AG09309 (cell line): ENCODE data around the gene LBH.

Source experiments
- DNase-seq: peaks from one replicate; pipeline ENCODE4 v3.0.0-alpha.2; 2010; ENCODE audit warnings: low read depth
- H3K4me3 ChIP-seq: 2 replicates; pipeline ENCODE4 v1.5.1; 2011; ENCODE audit warnings: mild to moderate bottlenecking, low read depth, low read length, moderate library complexity; ENCODE audit not compliant: control insufficient read depth
- TF ChIP-seq, protein P1 (sequence below): IDR thresholded peaks from 2 replicates; pipeline ENCODE4 v1.5.1; 2011; ENCODE audit warnings: mild to moderate bottlenecking, low read depth, low read length, inconsistent platforms; ENCODE audit not compliant: insufficient read depth, control insufficient read depth; ENCODE audit errors: missing control alignments

Gene LBH

DNA sequence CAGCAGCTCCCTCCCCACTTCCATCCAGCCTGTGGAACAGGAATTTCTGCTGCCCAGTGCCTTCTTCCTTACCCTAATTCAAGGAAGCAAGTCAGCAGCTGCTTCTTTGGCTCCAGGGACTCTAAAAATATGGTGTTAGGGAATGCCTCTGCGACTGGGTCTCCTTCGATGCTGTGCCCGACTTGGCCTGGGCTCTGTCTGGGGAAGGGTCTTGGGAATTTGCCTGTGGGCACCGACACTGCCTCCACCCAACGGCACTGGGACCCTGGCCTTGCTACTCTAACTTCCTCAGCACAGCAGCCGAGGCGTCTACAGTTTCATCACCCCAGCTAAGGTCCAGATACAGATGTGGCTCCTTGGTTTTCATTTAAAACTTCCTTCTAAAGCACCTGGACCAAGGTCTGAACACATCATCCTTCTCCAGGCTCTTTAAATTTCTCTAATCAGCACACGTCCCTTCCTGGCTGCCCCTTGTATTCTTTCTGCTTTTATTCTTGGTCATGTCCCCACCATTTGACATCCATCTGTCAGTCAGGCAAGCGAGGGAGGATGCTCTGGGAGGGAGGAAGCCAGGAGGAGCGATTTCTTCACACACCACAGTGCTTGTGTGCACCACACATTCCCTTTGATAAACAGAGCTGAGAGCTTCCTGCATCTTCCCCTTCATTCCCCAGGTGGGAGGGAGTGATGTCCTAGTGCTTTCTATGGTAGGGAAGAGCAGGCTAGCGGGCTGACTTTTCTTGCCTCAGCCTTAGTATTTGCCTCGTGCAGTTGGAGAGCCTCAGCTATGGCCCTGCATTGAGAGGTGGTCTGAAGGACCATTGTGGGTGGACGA lies 6.8 kb downstream of the LBH start:
- TF ChIP-seq, protein P1, sequence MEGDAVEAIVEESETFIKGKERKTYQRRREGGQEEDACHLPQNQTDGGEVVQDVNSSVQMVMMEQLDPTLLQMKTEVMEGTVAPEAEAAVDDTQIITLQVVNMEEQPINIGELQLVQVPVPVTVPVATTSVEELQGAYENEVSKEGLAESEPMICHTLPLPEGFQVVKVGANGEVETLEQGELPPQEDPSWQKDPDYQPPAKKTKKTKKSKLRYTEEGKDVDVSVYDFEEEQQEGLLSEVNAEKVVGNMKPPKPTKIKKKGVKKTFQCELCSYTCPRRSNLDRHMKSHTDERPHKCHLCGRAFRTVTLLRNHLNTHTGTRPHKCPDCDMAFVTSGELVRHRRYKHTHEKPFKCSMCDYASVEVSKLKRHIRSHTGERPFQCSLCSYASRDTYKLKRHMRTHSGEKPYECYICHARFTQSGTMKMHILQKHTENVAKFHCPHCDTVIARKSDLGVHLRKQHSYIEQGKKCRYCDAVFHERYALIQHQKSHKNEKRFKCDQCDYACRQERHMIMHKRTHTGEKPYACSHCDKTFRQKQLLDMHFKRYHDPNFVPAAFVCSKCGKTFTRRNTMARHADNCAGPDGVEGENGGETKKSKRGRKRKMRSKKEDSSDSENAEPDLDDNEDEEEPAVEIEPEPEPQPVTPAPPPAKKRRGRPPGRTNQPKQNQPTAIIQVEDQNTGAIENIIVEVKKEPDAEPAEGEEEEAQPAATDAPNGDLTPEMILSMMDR, result no peak
- H3K4me3 ChIP-seq, result no peak overlapping the region
- no peak for DNase-seq

DNA sequence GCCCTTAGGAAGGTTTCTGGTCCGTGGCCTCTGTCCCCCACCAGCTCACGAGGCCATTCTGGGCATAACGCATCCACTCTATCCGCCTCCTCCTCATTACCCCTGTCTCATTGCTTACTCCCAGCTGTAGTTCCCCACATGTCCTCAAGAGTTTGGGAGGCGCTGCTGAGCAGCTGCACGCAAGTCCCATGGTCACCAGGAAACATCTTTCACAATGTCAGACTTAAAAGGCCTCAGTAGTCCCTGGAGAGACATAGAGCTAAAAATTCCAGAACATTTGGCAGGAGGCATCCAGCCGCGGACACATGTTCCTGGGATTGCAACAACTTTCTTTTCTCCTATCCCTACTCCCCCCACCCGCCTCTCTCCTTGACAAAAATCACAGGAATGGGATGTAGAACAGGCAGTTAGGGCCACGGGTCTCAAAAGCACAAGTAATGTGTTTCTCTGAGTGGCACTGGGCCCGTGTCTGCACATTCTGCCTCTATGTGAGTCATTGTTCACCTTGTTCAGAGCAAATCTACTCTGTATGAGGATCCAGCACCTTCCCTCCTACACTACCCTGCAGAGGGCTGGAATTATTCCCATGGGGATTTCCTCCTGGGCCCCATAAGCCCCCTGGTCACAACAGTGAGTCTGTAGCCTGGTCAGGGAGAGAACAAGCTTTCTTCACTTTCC lies 8.1 kb downstream of the LBH start:
- TF ChIP-seq, protein P1, result peak; percentile 85
- no peak overlapping the region for H3K4me3 ChIP-seq
- no peak for DNase-seq

DNA sequence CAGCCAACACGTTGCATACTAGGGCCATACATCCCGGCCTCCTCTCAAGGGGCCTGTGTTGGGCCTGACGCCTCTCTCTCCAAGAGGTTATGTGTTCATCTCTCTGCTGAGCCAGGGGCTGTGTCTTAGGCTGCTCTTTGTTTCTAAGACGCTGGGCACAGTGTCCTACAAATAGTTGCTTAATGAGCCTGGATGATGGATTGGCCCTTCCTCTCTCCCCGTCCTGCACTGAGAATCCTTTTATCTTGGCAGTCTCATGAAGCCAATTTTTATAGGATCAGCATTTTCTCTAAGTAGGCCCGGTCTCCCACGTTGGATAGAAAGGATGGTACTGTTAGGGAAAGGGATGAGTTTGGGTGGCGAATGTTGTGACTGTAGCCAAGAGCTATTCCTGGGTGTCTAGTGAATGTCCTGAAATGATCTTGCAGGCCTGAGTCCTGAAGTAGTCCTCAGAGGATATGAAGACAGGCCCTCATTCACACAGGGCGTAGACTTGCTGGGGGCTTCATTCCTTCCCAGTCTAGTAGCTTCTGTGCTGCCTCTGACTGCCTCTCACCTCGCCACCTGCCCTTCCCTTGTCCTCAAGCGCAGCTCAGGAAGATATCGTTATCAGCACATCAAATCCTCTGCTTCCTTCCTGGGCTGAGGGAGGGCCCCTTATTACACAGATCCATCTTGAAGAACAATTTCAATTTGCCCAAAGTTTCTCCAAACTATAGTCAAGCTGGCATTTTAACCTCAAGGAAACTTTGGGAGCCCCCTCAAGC lies 8.8 kb downstream of the LBH start:
- TF ChIP-seq, protein P1, result no peak
- H3K4me3 ChIP-seq, result no peak overlapping the region
- no peak for DNase-seq

DNA sequence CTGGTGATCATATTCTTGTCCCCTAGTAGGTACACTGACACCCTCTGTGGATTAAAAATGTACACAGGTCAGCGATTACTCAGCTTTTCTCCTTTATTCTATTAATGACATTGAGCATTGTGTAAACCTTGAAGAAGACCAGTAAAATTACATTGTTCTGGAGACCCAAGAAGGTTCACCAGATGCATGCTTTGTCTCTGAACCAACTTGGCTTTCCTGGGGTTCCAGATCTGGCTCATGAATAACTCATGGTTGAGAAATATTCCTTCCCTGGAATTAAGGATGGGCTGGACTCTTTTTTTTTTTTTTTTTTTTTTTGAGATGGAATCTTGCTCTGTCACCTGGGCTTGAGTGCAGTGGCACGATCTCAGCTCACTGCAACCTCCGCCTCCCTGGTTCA lies 11.9 kb downstream of the LBH start:
- TF ChIP-seq, protein P1, result no peak
- no peak overlapping the region for H3K4me3 ChIP-seq
- no peak for DNase-seq

DNA sequence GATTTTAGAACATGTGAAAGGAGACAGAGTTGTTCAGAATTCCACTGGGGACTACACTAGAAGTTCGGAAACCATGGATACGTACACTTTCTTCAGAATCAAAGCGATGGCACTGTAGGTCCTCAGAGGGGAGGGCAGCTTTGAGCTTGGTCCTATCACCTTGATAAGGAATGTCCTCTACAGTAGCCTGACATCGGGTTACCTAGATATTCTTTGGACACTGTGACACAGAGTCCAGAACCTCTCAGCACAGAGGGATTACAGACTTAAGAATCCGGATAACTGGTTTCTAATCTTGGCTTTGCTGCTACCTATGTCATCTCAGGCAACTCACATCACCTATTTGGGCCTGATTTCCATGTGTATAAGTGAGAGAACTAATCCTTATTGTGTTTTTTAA lies 14.0 kb downstream of the LBH start:
- H3K4me3 ChIP-seq, result no peak overlapping the region
- no peak for DNase-seq
- TF ChIP-seq, protein P1, result no peak

DNA sequence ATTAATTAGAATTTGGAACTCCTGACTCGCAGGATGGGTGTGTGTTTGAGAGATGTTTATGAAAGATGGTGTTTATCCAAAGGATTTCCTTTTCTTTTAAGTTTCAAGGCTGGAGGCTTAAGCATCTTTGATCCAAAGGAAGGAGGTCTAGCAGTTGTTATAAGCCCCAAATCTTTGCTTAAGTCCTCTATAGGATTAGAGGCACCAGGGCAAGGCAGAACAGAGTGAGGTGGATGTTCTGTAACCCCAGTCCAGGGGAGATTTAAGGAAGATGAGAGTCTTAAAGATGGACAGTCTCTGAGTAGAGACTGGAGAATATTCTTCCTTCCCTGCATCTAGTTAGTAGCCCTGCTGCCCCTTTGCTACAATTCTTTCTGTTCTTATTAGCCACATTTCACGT lies 17.5 kb downstream of the LBH start:
- DNase-seq, result no peak
- no peak overlapping the region for H3K4me3 ChIP-seq
- TF ChIP-seq, protein P1, result no peak
